Esophagus muscularis mucosa (tissue), 4 donors: ENCODE results near the gene TMEM129.

Source experiments
- EP300 ChIP-seq: sonication (generic); formaldehyde crosslinking; IDR thresholded peaks from one replicate; pipeline ENCODE4 v1.6.1; 2017; ENCODE audit warnings: antibody characterized with exemption
- POLR2A ChIP-seq: fragments of 450-650 bp; IDR thresholded peaks from one replicate; pipeline ENCODE4 v1.6.1; 2017; ENCODE audit warnings: antibody characterized with exemption, moderate library complexity, mild to moderate bottlenecking, low read depth
- POLR2AphosphoS5 ChIP-seq, 2 donors: sonication (generic); formaldehyde crosslinking; IDR thresholded peaks; one replicate each; pipeline ENCODE4 v1.6.1; 2017; ENCODE audit warnings: antibody characterized with exemption in 2 of 2
- TF ChIP-seq, protein P1 (sequence below), 3 experiments: fragments of 200-600 bp in 2 of 3; fragments of 450-650 bp in 1 of 3; sonication (generic) in 2 of 3; IDR thresholded peaks; one replicate each; pipeline ENCODE4 v1.5.1; 2017 to 2019; ENCODE audit warnings: antibody characterized with exemption in 3 of 3, mild to moderate bottlenecking in 2 of 3, moderate library complexity in 1 of 3

DNA sequence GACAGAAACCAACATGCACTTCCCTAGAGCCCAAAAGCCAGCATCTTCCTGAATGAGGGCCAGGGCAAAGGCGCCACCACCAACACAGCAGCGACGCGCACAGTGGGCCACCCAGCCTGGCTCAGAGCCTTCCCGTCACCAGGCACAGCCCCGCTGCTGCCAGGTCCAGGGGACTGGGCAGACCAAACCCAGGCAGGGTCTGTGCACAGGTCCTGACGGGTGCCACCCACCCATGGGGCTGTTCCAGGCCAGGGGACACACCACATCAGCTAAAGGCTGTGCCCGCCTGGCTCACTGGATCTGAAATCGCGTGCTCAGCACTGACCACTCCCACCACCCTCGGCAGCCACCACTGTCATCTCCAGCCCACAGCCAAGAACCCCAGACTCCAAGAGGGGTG is 50.8 kb downstream of the TMEM129 start:
- TF ChIP-seq POLR2AphosphoS5 (IDR thresholded peaks at IDR 0.05) (no peak), POLR2A (no peak), EP300 (no peak)
- TF ChIP-seq, protein P1, sequence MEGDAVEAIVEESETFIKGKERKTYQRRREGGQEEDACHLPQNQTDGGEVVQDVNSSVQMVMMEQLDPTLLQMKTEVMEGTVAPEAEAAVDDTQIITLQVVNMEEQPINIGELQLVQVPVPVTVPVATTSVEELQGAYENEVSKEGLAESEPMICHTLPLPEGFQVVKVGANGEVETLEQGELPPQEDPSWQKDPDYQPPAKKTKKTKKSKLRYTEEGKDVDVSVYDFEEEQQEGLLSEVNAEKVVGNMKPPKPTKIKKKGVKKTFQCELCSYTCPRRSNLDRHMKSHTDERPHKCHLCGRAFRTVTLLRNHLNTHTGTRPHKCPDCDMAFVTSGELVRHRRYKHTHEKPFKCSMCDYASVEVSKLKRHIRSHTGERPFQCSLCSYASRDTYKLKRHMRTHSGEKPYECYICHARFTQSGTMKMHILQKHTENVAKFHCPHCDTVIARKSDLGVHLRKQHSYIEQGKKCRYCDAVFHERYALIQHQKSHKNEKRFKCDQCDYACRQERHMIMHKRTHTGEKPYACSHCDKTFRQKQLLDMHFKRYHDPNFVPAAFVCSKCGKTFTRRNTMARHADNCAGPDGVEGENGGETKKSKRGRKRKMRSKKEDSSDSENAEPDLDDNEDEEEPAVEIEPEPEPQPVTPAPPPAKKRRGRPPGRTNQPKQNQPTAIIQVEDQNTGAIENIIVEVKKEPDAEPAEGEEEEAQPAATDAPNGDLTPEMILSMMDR (IDR thresholded peaks at IDR 0.05), result no peak
